CD14-positive monocyte (primary cell): ENCODE results near the gene TNPO3. TPM values are rescaled to one million over a fixed set of nuclear protein-coding genes. Genes with fewer than 3 reads are reported as not detected.

Experiments
- DNase-seq, 3 donors: peaks; one replicate each; pipeline ENCODE4 v3.0.0-alpha.2; 2011 to 2022
- H2AFZ ChIP-seq: 2 replicates; pipeline ENCODE4 v1.6.0; 2012; ENCODE audit warnings: mild to moderate bottlenecking, low read depth, low read length, inconsistent platforms; ENCODE audit not compliant: insufficient read depth, poor library complexity, severe bottlenecking
- H3K27ac ChIP-seq, 2 donors: 1 replicate in 1 of 2; 2 replicates in 1 of 2; pipeline ENCODE4 v1.5.1; 2012 to 2013; ENCODE audit warnings: low read length in 2 of 2, control low read depth in 1 of 2, inconsistent platforms in 1 of 2, low read depth in 1 of 2, mild to moderate bottlenecking in 1 of 2
- H3K27me3 ChIP-seq, 2 donors: one replicate each; pipeline versions ENCODE4 v1.6.0 to v1.6.1; 2011 to 2013; ENCODE audit warnings: low read length in 2 of 2; ENCODE audit not compliant: control insufficient read depth in 2 of 2, insufficient read depth in 2 of 2
- H3K36me3 ChIP-seq, 2 donors: replicated peaks in 1 of 2; 1 replicate in 1 of 2; 2 replicates in 1 of 2; pipeline versions ENCODE4 v1.5.1 to v1.6.1; 2012 to 2013; ENCODE audit warnings: low read length in 2 of 2, control low read depth in 1 of 2, inconsistent platforms in 1 of 2, mild to moderate bottlenecking in 1 of 2; ENCODE audit not compliant: insufficient read depth in 2 of 2, control insufficient read depth in 1 of 2
- H3K4me1 ChIP-seq, 2 donors: 1 replicate in 1 of 2; 2 replicates in 1 of 2; pipeline versions ENCODE4 v1.5.1 to v1.6.1; 2012 to 2013; ENCODE audit warnings: low read length in 2 of 2, control low read depth in 1 of 2, inconsistent platforms in 1 of 2, mild to moderate bottlenecking in 1 of 2, moderate library complexity in 1 of 2; ENCODE audit not compliant: insufficient read depth in 2 of 2, control insufficient read depth in 1 of 2
- H3K4me2 ChIP-seq: replicated peaks from 2 replicates; pipeline ENCODE3; 2012; ENCODE audit warnings: low read length, moderate library complexity, mild to moderate bottlenecking; ENCODE audit not compliant: poor library complexity, severe bottlenecking; ENCODE audit errors: extremely low read depth
- H3K4me3 ChIP-seq, 3 experiments: fragments of 200-600 bp in 1 of 3; sonication (generic) in 1 of 3; replicated peaks in 1 of 3; 1 replicate in 2 of 3; 2 replicates in 1 of 3; pipeline ENCODE4 v1.5.1; 2011 to 2013; ENCODE audit warnings: low read length in 3 of 3, mild to moderate bottlenecking in 3 of 3, control low read depth in 2 of 3, low read depth in 2 of 3, inconsistent platforms in 1 of 3, moderate library complexity in 1 of 3
- H3K79me2 ChIP-seq: 2 replicates; pipeline ENCODE4 v1.6.0; 2012; ENCODE audit warnings: mild to moderate bottlenecking, control low read depth, inconsistent platforms, low read length, moderate library complexity; ENCODE audit not compliant: insufficient read depth
- H3K9ac ChIP-seq: 2 replicates; pipeline ENCODE4 v1.6.0; 2017; ENCODE audit warnings: low read length, mild to moderate bottlenecking; ENCODE audit not compliant: insufficient read depth, poor library complexity, severe bottlenecking
- H3K9me3 ChIP-seq, 2 donors: replicated peaks in 1 of 2; 1 replicate in 1 of 2; 2 replicates in 1 of 2; pipeline versions ENCODE4 v1.5.1 to v1.6.1; 2012 to 2013; ENCODE audit warnings: low read length in 2 of 2, control low read depth in 1 of 2; ENCODE audit not compliant: control insufficient read depth in 1 of 2, insufficient read depth in 1 of 2
- H4K20me1 ChIP-seq: 2 replicates; pipeline ENCODE4 v1.6.0; 2012; ENCODE audit warnings: mild to moderate bottlenecking, low read length, control low read depth, moderate library complexity; ENCODE audit not compliant: insufficient read depth
- H3K27ac Mint-ChIP-seq, 7 donors: one replicate each; pipeline ENCODE4 v1.8.0; 2020; ENCODE audit warnings: mild to moderate bottlenecking in 7 of 7, mixed read lengths in 7 of 7, moderate library complexity in 6 of 7, inconsistent platforms in 2 of 7
- H3K27me3 Mint-ChIP-seq, 3 donors: one replicate each; pipeline ENCODE4 v1.8.0; 2021 to 2022; ENCODE audit warnings: low read depth in 3 of 3, mild to moderate bottlenecking in 3 of 3, mixed read lengths in 3 of 3, moderate library complexity in 3 of 3, inconsistent platforms in 1 of 3
- H3K36me3 Mint-ChIP-seq, 2 donors: one replicate each; pipeline ENCODE4 v1.8.0; 2020; ENCODE audit warnings: mixed read lengths in 2 of 2, inconsistent platforms in 1 of 2, mild to moderate bottlenecking in 1 of 2
- H3K4me1 Mint-ChIP-seq: one replicate; pipeline ENCODE4 v1.8.0; 2020; ENCODE audit warnings: mild to moderate bottlenecking, mixed read lengths
- H3K4me3 Mint-ChIP-seq, 2 donors: one replicate each; pipeline ENCODE4 v1.8.0; 2020; ENCODE audit warnings: mild to moderate bottlenecking in 2 of 2, mixed read lengths in 2 of 2, moderate library complexity in 1 of 2
- H3K9me3 Mint-ChIP-seq, 7 donors: one replicate each; pipeline ENCODE4 v1.8.0; 2020 to 2022; ENCODE audit warnings: mixed read lengths in 7 of 7, mild to moderate bottlenecking in 6 of 7, moderate library complexity in 6 of 7, inconsistent platforms in 2 of 7
- WGBS: methylation state at CpG from one replicate; pipeline ENCODE4 v1.1.5; 2013; ENCODE audit warnings: missing lambda C conversion rate; ENCODE audit not compliant: insufficient coverage; 5-methylcytosine and 5-hydroxymethylcytosine counted together
- intact Hi-C, 2 donors: fragments of 100-400 bp; cut with micrococcal nuclease; formaldehyde crosslinking; loops; one replicate each; pipeline versions ENCODE4 v1.15.0 to v1.15.1; 2023
- polyA plus RNA-seq, 3 donors: library from polyadenylated mRNA; depleted of rRNA in 1 of 3; unstranded in 2 of 3; stranded (reverse) in 1 of 3; fragments of 300-500 nt in 2 of 3; fragments of >200 nt in 1 of 3; fragmentation: Illumina TruSeq in 2 of 3; gene quantifications; 1 replicate in 2 of 3; 2 replicates in 1 of 3; pipeline ENCODE4 v1.2.3, GENCODE V29; 2012 to 2021
- TF ChIP-seq, protein P1 (sequence below): fragments of 200-600 bp; IDR thresholded peaks from one replicate; pipeline ENCODE4 v1.8.0; 2022; ENCODE audit warnings: antibody characterized with exemption, mild to moderate bottlenecking

The TNPO3 gene
- polyA plus RNA-seq, 3 donors: 17.0 to 23.8 (median 19.7) TPM

DNA sequence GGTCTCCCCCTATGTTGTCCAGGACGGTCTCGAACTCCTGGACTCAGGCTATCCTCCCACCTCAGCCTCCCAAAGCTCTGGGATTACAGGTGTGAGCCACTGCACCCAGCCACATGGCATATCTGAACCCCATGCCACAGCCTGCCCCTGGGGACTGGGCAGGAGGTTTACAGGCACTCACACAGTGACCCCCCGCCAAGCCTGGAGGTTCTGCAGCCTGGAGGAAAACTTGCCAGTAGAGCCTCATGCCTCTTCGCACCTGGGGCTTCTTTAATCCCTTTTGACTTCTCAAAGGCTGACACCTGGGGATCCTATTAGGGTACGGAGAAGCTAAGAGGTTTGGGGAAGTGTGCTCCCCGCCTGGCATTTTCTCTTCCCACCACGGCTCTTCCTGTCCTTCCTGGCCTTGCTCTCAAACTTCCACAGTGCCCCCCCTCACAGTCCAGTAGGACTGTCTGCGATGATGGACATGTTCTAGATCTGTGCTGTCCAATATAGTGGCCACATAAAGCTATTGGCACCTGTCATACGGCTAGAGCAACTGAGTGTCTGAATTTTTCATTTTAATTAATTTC is 133.0 kb downstream of the TNPO3 start:
- Histone ChIP-seq H3K79me2 (no peaks in the 10 kb centered on the region), H3K4me1 (peaks cover 24 to 38% of the 10 kb centered on the region in 2 donors), H3K27ac (no peak overlapping the region), H3K4me2 (no peak overlapping the region), H3K9me3 (no peaks in the 10 kb centered on the region), H3K36me3 (no peaks in the 10 kb centered on the region), H3K27me3 (peaks cover 0 to 7% of the 10 kb centered on the region in 2 donors), H4K20me1 (no peaks in the 10 kb centered on the region), H3K4me3 (no peak overlapping the region), H2AFZ (no peak overlapping the region), H3K9ac (no peak overlapping the region)
- peaks cover 35% of the 10 kb centered on the region for H3K4me1 Mint-ChIP-seq
- H3K9me3 Mint-ChIP-seq: peaks cover under 1 to 6% (median 3%) of the 10 kb centered on the region in 7 donors
- whole genome bisulfite sequencing: 82% methylated on average over 3 of the region's 9 CpGs
- peaks cover 14 to 23% (median 18%) of the 10 kb centered on the region in 3 donors for H3K27me3 Mint-ChIP-seq
- DNase-seq: no peak
- TF ChIP-seq, protein P1, sequence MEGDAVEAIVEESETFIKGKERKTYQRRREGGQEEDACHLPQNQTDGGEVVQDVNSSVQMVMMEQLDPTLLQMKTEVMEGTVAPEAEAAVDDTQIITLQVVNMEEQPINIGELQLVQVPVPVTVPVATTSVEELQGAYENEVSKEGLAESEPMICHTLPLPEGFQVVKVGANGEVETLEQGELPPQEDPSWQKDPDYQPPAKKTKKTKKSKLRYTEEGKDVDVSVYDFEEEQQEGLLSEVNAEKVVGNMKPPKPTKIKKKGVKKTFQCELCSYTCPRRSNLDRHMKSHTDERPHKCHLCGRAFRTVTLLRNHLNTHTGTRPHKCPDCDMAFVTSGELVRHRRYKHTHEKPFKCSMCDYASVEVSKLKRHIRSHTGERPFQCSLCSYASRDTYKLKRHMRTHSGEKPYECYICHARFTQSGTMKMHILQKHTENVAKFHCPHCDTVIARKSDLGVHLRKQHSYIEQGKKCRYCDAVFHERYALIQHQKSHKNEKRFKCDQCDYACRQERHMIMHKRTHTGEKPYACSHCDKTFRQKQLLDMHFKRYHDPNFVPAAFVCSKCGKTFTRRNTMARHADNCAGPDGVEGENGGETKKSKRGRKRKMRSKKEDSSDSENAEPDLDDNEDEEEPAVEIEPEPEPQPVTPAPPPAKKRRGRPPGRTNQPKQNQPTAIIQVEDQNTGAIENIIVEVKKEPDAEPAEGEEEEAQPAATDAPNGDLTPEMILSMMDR: no peak
- H3K27ac Mint-ChIP-seq: no peak overlapping the region
- no peak overlapping the region for H3K4me3 Mint-ChIP-seq
- peaks cover 0 to 3% of the 10 kb centered on the region in 2 donors for H3K36me3 Mint-ChIP-seq
- intact Hi-C loops: no loop called here

DNA sequence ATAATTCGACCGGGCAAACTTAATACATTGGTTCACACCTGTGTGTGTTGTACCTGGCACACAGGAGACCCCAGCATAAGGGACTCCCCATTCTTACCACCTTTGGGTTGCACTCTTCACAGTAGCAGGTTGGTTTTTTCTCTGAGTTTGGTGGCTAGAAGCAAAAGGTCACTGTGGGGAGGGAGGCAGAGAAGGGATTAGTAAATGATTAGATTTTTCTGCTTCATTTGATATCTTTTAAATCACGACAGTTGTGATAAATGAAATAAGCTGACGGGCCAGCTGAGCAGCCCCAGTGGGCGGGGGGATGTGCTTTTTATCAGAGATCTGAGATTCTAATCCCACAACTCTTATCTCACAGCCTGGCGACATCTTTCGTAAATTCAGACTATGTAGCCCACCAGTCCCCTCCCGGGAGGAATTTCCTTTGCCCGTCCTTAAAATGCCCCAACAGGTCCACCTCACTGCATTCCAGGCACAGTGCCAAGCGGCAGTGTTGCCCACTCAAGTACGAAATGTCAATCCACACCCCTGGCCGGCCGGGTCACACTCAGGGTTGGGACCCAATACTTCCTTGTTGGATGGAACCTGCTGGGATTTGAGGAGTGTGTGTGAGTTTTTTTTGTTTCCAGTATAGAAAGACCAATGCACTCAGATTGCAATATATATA is 133.9 kb downstream of the TNPO3 start:
- Histone ChIP-seq H4K20me1 (no peaks in the 10 kb centered on the region), H3K9me3 (no peaks in the 10 kb centered on the region), H3K79me2 (no peaks in the 10 kb centered on the region), H3K9ac (no peak overlapping the region), H3K4me2 (no peak overlapping the region), H3K36me3 (no peaks in the 10 kb centered on the region), H3K4me3 (no peak overlapping the region), H3K4me1 (peaks cover 24 to 40% of the 10 kb centered on the region in 2 donors), H3K27ac (no peak overlapping the region), H3K27me3 (peaks cover 0 to 16% of the 10 kb centered on the region in 2 donors), H2AFZ (no peak overlapping the region)
- Mint-ChIP-seq H3K36me3 (peaks cover 0 to 5% of the 10 kb centered on the region in 2 donors), H3K4me3 (no peak overlapping the region), H3K27ac (no peak overlapping the region), H3K27me3 (peaks cover 22 to 30% (median 27%) of the 10 kb centered on the region in 3 donors), H3K4me1 (peaks cover 36% of the 10 kb centered on the region), H3K9me3 (peaks cover 2 to 10% (median 6%) of the 10 kb centered on the region in 7 donors)
- intact Hi-C loops: no loop called here
- WGBS: 79% methylated on average over 6 of the region's 13 CpGs
- DNase-seq: no peak
- TF ChIP-seq, protein P1: no peak
